ENCODE results near the gene GPX2. TPM values are rescaled to one million over a fixed set of nuclear protein-coding genes. Genes with fewer than 3 reads are reported as not detected.

GPX2 gene
- total RNA-seq, 1 experiment from 2014 or later: not detected

- intact Hi-C loops (cut with micrococcal nuclease; ENCODE audit: unreplicated experiment): no loop called here
- H3K27me3 ChIP-seq (replicated peaks; ENCODE audit: insufficient read depth, low read depth, low read length, poor library complexity): no peaks in the 10 kb centered on the region
- DNase-seq (ENCODE audit: low spot score): no peak
- H3K4me1 ChIP-seq (ENCODE audit: insufficient read depth, low read length, poor library complexity, severe bottlenecking): peaks cover 11% of the 10 kb centered on the region
- BruUV-seq (replicated peaks): no TSS peak
- peaks cover 28% of the 10 kb centered on the region for H3K36me3 ChIP-seq (ENCODE audit: insufficient read depth, low read length, poor library complexity, severe bottlenecking)
- H3K9me3 ChIP-seq (ENCODE audit: low read depth, low read length, poor library complexity, severe bottlenecking): no peaks in the 10 kb centered on the region
- POLR2A ChIA-PET (ENCODE audit: low non-redundant PET): no interaction called here
- TF ChIP-seq EZH2 (IDR thresholded peaks at IDR 0.05; ENCODE audit: borderline replicate concordance, low read depth, low read length, poor library complexity, severe bottlenecking): no peak
- TF ChIP-seq, protein P1, sequence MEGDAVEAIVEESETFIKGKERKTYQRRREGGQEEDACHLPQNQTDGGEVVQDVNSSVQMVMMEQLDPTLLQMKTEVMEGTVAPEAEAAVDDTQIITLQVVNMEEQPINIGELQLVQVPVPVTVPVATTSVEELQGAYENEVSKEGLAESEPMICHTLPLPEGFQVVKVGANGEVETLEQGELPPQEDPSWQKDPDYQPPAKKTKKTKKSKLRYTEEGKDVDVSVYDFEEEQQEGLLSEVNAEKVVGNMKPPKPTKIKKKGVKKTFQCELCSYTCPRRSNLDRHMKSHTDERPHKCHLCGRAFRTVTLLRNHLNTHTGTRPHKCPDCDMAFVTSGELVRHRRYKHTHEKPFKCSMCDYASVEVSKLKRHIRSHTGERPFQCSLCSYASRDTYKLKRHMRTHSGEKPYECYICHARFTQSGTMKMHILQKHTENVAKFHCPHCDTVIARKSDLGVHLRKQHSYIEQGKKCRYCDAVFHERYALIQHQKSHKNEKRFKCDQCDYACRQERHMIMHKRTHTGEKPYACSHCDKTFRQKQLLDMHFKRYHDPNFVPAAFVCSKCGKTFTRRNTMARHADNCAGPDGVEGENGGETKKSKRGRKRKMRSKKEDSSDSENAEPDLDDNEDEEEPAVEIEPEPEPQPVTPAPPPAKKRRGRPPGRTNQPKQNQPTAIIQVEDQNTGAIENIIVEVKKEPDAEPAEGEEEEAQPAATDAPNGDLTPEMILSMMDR (conservative IDR thresholded peaks at IDR 0.05; ENCODE audit: low read depth, low read length): no peak
- CTCF ChIA-PET: no interaction called here
- no peak overlapping the region for H3K27ac ChIP-seq (ENCODE audit: low read depth, low read length, poor library complexity, severe bottlenecking)
- H3K4me3 ChIP-seq (ENCODE audit: low read depth, low read length, poor library complexity, severe bottlenecking): no peak overlapping the region
Observed at GRCh38 chr14:64923015-64923414, 19.5 kb downstream of the GPX2 start.

DNA sequence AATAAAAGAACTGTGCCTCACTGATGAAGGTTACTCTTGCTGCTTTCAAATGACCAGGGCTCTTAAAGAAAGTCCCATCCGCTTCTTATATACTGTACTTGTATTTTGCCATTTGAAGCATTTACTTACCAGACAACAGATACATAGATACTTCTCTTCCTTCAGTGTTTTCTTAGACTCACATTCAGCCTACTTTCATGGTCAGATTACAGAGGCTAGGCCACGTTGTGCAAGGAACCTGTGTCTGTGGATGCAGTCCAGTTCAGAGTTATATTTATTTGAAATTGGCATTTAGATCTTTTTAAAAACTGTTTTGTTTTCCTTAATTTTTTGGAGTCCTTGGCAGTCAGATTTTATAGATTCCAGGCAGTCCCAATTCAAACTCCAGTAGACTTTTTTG lies 22.1 kb downstream of the GPX2 start:
- ChIA-PET CTCF (no interaction called here), POLR2A (ENCODE audit: low non-redundant PET) (no interaction called here)
- H3K27me3 ChIP-seq (replicated peaks; ENCODE audit: insufficient read depth, low read depth, low read length, poor library complexity): no peaks in the 10 kb centered on the region
- DNase-seq (ENCODE audit: low spot score): no peak
- no TSS peak for BruUV-seq (replicated peaks)
- peaks cover 17% of the 10 kb centered on the region for H3K36me3 ChIP-seq (ENCODE audit: insufficient read depth, low read length, poor library complexity, severe bottlenecking)
- TF ChIP-seq, protein P1 (conservative IDR thresholded peaks at IDR 0.05; ENCODE audit: low read depth, low read length): no peak
- TF ChIP-seq EZH2 (IDR thresholded peaks at IDR 0.05; ENCODE audit: borderline replicate concordance, low read depth, low read length, poor library complexity, severe bottlenecking): no peak
- no peak overlapping the region for H3K4me3 ChIP-seq (ENCODE audit: low read depth, low read length, poor library complexity, severe bottlenecking)
- no peaks in the 10 kb centered on the region for H3K9me3 ChIP-seq (ENCODE audit: low read depth, low read length, poor library complexity, severe bottlenecking)
- H3K27ac ChIP-seq (ENCODE audit: low read depth, low read length, poor library complexity, severe bottlenecking): no peak overlapping the region
- intact Hi-C loops (cut with micrococcal nuclease; ENCODE audit: unreplicated experiment): no loop called here
- peaks cover 12% of the 10 kb centered on the region for H3K4me1 ChIP-seq (ENCODE audit: insufficient read depth, low read length, poor library complexity, severe bottlenecking)

- CTCF ChIA-PET: no interaction called here
Observed at GRCh38 chr14:64919618-64920017, 22.9 kb downstream of the GPX2 start.

More at GRCh38 chr14:64919618-64920017, 22.9 kb downstream of the GPX2 start:
- TF ChIP-seq, protein P1 (conservative IDR thresholded peaks at IDR 0.05; ENCODE audit: low read depth, low read length): no peak
- TF ChIP-seq EZH2 (IDR thresholded peaks at IDR 0.05; ENCODE audit: borderline replicate concordance, low read depth, low read length, poor library complexity, severe bottlenecking): no peak
- H3K27me3 ChIP-seq (replicated peaks; ENCODE audit: insufficient read depth, low read depth, low read length, poor library complexity): no peaks in the 10 kb centered on the region
- intact Hi-C loops (cut with micrococcal nuclease; ENCODE audit: unreplicated experiment): no loop called here
- no peak for DNase-seq (ENCODE audit: low spot score)
- no TSS peak for BruUV-seq (replicated peaks)
- H3K9me3 ChIP-seq (ENCODE audit: low read depth, low read length, poor library complexity, severe bottlenecking): no peaks in the 10 kb centered on the region
- no peak overlapping the region for H3K27ac ChIP-seq (ENCODE audit: low read depth, low read length, poor library complexity, severe bottlenecking)
- H3K4me3 ChIP-seq (ENCODE audit: low read depth, low read length, poor library complexity, severe bottlenecking): no peak overlapping the region
- peaks cover 9% of the 10 kb centered on the region for H3K36me3 ChIP-seq (ENCODE audit: insufficient read depth, low read length, poor library complexity, severe bottlenecking)
- POLR2A ChIA-PET (ENCODE audit: low non-redundant PET): no interaction called here
- peaks cover 17% of the 10 kb centered on the region for H3K4me1 ChIP-seq (ENCODE audit: insufficient read depth, low read length, poor library complexity, severe bottlenecking)
